NOMO-1 treated with dmso at 0.1 percent for 144 hours (cell line): Measurements from ENCODE around the gene CCNB2.
A peak's percentile ranks its signal among the peaks of the same experiment; 100 is the strongest.
"Not testable (repeated sequence)": the region's sequence is repeated elsewhere in the genome, so short reads cannot be mapped to it uniquely, and the experiment has no call there.

Experiments used
- DNase-seq: peaks from one replicate; lab custom pipeline; 2025; ENCODE audit not compliant: unreplicated experiment; lab: John Stamatoyannopoulos, UW

The CCNB2 gene

DNA sequence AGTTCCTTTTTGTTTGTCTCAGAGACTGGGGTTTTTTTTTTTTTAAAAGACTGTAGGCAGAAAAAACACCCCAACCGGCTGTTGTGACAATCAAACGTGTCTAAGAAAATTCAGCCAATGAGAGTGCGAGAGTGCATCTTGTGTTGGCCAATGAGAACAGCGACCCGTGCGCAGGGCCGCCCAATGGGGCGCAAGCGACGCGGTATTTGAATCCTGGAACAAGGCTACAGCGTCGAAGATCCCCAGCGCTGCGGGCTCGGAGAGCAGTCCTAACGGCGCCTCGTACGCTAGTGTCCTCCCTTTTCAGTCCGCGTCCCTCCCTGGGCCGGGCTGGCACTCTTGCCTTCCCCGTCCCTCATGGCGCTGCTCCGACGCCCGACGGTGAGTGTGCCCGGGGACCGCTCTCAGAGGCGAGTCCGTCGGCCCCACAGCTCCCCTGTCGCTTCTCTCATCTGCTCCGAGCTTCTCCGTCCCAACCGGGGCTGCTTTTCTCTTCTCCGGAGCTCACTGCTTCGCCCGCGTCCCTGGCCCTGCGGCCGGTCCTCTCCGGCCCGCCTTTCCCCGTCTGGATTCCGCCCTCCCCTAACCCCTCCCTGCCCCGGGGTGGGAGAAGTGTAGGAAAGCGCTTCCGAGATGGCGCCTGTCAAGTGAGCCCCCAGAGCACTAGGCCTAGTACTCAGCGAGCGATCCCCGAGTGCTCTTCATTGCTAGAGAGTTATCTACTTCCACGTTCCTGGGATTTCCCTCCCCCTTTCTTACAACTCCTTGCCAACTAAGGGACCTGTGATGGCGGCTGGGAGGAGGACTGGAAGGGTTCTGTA is at the start of gene CCNB2:
Gene CCNB2, plus strand, starts transcription at position 235 of the 821 bp plus-strand sequence. Its CDS starts 123 bp downstream, at position 358.
- DNase-seq, result peak; percentile 93

DNA sequence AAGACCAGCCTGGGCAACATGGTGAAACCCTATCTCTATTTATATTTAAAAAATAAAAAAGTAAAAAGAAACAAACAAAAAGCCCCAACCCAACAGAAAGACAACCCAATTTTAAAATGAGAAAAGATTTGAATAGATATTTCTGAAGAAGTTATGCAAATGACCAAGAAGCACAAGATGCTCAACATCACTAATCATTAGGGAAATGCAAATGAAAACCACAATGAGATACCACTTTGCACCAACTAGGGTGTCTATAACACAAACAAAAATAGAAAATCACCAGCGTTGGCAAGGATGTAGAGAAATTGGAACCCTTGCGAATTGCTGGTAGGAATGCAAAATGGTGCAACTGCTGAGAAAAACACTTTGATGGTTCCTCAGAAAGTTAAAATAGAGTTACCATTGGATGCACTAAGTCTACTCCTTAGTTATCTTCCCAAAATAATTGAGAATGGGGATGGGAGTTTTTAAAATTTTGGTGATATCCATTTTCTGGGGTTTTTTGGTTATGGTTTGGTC is 45.8 kb upstream of the CCNB2 start:
- DNase-seq, result no peak

DNA sequence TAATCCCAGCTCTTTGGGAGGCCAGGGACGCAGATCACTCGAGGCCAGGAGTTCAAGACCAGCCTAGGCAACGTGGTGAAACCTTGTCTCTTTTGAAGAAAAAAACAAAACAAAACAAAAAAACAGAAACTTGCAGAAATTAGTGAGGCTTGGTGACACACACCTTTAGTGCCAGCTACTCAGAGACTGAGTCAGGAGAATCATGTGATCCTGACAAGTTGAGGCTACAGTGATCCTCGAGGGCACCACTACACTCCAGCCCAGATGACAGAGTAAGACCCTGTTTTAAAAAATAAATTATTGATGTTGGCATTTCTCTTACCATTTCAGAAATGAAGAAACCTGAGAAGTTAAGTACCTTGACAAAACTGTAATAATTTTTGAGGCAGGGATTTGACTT is 44.6 kb upstream of the CCNB2 start:
- no peak for DNase-seq

DNA sequence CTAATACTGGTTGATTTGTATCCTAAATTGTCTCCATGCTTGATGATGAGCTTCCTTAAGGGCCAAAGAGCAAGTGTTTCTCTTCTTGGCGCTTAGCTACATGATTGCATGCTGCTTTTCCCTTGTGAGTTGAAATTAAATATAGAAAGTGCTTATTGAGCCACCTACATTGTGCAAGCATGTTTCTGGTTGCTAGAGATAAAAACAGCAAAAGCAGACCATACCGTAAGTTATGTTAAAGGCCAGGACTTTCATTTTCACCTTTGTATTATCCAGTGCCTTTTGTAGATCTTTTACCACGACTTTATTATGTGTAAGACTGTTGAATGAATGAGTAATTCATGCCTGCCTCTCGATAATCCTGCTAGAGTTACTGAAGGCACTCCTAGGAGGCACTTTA is 41.9 kb upstream of the CCNB2 start:
- peak; percentile 32 for DNase-seq

DNA sequence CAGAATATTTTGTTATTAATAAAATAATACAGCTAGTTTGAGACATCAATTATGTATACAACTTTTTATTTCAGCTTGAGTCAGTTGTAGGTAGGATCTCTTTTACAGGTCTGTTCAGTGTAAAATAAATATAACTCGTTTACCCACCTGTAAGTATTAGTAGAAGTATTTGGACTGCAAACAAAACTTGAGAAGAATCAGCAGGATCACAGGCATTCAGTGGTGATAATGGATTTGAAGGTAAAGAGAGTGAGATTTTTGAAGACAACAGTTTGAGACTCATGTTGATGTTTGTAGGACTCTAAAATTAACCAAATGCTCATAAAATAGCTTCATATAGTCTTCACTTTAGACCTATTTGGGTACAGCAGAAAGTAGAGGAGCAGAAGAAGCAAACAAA is 35.5 kb upstream of the CCNB2 start:
- no peak for DNase-seq

DNA sequence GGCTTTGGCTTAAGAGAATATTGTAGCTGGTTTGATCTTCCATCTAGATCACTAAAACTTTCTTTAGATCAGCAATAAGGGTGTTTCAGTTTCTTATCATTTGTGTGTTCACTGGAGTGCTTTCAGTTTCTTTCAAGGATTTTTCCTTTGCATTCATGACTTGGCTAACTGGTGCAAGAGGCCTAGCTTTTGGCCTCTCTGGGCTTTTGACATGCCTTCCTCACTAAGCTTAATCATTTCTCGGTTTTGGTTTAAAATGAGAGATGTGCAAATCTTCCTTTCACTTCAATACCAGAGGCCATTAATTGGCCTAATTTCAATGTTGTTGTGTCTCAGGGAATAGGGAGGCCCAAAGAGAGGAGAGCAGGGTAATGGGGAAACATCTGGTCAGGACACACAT is 30.3 kb upstream of the CCNB2 start:
- no peak for DNase-seq

DNA sequence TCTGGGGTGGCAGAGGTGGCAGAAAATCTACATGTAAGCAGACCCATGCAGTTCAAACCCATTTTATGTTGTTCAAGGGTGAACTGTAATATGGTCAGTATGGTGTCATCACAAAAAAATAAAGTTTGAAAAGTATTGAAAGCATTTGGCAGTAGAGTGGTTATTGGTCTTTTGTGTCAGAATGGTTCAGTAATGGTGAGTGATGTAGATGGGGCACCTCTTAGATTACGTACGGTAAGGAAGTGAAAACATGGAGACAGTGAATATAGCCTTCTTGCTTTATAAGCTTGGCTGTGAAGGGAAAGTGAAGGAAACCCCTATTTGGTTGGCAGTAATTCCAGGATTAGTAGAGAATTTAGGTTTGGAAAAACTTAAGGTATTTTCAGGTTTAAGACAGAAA is 17.2 kb upstream of the CCNB2 start:
- no peak for DNase-seq

DNA sequence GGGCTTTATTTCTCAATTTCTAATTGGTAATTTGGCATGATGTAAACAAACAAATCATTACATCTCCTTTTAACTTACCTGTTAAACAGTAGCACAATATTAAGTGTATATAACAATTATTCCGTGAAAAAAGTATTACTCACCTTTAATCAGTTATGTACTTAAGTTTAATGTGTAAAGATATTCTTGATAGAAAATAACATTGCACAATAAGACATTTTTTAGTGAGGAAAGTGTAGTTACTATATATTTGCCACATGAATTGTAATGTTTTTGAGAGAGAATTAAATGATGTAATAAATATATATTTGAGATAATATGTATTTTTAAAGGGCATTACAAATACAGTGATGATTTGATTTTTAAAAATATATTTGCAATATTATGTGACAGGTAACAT is 10.9 kb upstream of the CCNB2 start:
- DNase-seq, result no peak

DNA sequence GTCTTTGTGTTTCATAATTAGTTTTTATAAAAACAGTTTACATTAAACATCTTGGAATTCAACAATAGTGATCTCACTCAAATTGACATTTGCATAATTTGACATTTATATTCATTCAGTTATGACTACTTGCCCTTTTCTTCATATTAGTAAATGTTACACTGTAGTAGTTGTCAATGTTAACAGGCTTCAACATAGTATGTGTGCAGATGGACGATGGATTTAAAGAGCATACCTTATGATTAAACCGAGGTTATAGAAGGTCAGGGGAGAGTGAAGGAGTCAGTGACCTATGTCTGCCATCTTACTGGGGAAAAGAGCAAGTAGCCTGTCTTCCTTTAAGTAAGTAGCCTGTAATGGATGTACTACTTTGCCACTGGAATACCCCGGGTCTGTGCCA is 8.5 kb upstream of the CCNB2 start:
- no peak for DNase-seq

DNA sequence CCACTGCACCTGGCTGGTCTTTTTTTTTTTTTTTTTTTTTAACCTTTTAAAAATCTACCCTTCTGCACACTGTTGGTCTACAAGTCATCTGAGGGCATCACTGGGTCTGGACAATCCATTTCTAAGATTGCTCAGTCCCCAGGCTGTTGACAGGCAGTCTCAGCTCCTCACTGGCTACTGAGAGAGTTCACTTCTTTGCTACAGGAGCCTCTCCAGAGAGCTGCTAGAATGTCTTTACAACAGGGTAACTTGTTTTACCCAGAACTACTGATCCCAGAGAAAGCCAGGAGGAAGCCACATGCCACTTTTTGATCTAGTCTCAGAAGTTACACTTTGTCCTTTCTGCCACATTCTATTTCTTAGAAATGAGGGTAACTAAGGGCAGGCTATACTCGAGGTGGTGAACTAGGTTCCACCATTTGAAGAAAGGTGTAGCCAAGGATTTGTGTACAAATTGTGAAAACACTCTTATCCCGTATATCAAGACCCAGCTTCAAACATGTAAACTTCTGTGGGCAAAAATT is 5.7 kb upstream of the CCNB2 start:
- no peak for DNase-seq

DNA sequence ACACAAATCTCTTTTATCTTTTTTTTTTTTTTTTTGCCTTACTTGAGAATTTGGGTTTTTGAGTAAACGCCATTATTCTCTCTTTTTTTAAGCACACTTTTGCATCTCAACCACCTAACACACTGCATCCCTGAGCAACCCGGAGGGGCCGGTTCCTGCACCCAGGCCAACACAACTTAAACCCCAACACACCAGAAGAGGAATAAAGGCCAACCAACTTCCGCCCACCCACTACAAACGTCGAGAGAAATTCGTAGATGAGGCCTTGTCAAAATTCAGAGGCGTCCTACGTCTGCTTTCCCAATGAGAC is 389 bp upstream of the CCNB2 start:
- DNase-seq, result no peak

DNA sequence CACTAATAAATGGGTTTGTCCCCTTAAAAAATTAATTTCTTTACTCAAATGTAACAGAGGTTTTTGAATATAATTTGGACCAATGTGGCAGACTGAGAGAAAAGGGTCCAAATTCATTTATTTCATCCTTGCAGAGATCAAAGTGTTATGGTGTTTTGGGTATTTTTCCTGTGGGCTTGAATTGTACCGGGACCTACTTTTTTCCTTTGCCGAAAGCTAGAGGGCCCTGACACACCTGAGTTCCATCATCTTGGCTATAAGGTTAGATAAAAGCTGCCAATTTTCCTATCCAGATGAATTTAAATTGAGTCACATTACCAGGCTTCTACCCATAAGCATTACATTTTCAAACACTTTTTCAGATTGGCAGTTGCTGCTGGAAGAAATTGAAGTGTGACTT is 908 bp downstream of the CCNB2 start:
- no peak for DNase-seq

DNA sequence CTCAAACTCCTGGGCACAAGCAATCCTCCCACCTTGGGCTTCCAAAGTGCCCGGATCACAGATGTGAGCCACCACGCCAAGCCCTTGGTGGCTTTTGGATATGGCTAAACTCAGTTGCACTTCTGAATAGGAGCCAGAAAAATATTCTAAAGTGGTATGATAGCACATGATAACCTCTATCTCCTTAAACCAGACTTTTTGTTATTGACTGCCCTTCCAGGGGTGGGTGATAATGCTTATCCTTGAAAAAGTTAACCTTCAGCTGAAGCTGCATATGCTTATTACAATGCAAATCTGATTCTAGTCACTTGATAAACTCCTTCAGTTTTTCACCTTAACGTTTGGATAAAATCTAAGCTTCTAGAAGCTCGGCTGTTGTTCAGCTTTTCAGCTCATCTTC is 6.3 kb downstream of the CCNB2 start:
- no peak for DNase-seq

DNA sequence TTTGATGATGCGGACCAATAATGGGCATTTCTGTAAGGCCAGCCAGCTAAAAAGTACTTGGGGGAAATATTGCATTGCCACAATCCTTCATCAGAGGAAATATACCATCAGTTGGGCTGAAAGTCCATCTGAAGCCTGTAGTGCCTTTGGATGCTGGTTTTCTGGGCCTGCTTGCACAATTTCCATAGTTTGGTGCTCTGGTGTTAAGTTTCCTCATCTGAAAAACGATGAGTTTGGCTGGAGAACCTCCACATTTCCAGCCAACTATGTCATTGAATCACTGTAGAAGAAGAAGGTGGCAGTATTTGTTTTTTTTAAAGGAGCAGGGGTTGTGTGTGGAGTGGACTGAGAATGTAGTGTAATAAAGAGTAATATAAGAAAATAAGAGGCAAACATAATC is 10.1 kb downstream of the CCNB2 start:
- no peak for DNase-seq

DNA sequence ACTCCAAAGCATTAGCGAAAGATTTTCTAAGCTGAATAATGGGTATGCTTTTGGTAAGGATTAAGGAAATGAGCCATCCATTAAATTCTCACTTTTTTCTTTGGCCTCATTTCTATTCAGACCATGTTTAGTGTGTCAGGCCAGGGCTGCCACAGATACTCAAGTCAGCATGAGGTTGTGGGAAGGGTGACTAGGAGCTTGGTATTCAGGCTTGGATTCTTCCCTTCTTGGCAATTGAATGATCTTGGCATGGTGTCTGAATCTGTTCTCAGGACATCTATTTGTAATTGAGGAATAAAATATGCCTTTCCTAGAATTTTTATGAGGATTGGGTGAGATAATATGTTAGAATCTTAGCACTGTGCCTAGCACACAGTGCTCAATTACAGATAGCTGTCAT is 11.2 kb downstream of the CCNB2 start:
- DNase-seq, result no peak

DNA sequence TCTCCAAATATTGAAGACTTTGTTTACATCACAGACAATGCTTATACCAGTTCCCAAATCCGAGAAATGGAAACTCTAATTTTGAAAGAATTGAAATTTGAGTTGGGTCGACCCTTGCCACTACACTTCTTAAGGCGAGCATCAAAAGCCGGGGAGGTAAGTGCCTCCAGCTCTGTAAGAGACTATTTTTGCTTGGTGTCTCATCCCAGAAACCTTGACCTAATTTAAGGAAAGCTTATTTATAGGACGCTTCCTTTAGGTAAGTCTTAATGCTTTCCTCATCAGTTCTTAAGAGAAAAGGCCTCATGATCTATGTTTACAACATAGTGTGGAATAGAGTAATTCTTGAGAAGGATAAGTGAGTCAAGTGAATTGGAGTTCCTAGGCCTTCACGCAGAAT is 11.8 kb downstream of the CCNB2 start:
- no peak for DNase-seq

DNA sequence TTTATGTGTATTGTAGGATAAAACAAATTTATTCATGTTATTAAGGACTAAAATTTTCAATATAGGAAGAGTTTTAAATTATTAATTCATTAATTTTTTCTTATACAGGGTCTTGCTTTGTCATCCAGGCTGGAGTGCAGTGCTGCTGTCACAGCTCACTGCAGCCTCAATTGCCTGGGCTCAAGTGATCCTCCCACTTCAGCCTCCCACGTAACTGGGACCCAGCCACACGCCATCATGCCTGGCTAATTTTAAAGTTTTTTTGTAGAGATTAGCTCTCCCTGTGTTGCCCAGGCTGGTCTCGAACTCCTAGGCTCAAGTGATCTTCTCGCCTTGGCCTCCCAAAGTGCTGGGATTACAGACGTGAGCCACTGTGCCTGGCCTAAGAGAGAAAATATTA is 14.7 kb downstream of the CCNB2 start:
- DNase-seq, result no peak

DNA sequence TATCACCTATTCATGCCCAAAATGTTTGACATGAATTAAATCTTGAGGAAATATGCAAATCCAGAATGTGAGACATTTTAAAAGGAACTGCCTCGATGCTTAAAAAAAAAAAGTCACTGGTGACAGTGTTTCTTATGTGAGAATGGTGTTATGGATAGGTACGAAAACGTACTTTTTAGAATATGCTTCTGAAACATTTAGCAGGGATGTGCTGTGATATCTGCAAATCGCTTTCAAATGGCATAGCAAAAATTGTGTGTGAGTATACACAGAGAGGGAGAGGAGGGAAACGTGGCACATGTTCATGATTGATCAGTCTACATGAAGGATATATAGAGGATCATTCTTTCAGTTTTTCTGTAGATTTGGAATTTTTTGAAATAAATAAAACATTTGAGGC is 16.0 kb downstream of the CCNB2 start:
- DNase-seq, result no peak

DNA sequence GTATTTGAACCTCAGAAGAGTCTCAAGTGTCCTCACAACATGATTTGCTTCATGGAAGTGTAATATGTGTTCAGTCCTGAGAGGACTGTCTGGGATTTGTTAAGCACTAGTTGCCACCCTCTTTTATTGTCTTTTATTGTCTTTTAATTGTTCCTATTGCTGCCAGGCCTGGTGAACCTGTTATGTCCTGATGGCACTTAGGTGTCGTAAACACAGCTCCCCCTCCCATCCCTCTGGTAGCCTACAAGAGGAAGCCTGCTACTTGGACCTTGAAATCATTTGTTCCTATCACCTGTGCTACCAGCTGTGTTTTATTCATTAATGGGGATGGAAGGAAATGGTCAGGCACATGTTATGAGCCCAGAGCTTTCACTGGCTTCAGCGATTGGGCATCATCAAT is 19.3 kb downstream of the CCNB2 start:
- no peak for DNase-seq

DNA sequence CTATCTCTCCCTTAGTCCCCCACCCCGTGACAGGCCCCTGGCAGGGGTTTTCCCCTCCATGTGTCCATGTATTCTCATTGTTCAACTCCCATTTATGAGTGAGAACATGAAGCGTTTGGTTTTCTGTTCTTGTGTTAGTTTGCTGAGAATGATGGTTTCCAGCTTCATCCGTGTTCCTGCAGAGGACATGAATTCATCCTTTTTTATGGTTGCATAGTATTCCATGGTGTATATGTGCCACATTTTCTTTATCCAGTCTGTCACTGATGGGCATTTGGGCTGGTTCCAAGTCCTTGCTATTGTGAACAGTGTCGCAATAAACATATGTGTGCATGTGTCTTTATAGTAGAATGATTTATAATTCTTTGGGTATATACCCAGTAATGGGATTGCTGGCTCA is 20.7 kb downstream of the CCNB2 start:
- DNase-seq, result not testable (repeated sequence)

DNA sequence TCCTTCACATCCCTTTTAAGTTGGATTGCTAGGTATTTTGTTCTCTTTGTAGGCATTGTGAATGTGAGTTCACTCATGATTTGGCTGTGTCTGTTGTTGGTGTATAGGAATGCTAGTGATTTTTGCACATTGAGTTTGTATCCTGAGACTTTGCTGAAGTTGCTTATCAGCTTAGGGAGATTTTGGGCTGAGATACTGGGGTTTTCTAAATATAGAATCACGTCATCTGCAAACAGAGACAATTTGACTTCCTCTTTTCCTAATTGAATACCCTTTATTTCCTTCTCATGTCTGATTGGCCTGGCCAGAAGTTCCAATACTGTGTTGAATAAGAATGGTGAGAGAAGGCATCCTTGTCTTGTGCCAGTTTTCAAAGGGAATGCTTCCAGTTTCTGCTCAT is 22.3 kb downstream of the CCNB2 start:
- DNase-seq, result not testable (repeated sequence)

DNA sequence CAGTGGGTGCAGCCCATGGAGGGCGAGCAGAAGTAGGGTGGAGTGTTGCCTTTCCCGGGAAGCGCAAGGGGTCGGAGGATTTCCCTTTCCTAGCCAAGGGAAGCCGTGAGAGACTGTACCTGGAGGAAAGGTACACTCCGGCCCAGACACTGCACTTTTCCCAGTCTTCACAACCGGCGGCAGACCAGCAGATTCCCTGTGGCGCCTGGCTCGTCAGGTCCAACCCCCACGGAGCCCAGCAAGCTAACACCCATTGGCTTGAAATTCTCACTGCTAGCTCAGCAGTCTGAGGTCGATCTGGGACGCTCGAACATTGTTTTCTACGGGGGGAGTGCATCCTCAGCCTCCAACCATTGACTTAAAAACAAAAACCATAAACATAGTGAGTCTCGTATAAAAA is 26.5 kb downstream of the CCNB2 start:
- DNase-seq, result no peak

DNA sequence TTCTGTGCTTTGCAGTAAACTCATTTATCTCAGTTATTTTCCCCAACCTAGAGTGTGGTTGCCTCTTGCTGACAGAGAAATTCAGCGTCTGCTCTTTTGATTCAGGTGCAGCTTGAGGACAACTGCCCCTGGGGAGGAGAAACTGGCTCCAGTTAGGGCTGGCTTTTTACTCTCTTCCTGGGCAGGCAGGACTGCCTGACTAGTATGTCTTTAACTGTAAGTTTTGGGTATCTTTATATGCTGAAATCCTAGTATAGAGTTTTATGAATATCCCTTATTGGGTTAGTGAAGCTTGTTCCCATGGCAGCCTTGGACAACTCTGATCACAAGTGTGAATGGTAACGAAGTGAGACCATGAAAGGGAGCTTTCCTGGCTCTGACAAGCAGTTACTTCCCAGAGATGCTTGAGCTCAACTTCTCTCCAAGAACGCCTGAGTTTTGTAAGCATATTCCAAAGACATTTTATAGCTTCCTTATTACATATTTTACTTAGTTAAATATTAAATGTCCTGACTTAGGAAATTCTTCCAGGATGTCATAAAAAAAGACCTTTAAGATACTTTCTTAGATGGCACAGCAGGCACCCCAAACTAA is 27.1 kb downstream of the CCNB2 start:
- no peak for DNase-seq
